Measurements from ENCODE around the gene LAMP5.

The LAMP5 gene

DNA sequence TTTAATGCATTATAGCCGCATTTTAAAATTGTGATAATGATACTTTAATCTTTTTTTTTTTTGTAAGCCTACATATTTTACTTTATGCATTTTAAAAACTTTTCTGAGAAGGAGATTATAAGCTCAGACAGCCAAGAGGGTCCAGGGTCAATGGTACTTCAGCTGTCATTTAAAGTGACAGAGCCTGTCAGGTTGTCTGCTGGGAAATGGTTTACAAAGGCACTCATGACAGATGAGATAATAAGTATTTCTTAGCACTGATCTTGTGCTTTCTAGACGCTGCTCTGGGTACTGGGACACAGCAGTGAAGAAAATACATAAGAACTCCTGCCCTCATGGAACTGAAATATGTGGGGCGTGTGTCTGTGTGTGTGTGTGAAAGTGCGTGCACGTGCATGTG, 19.6 kb downstream of the LAMP5 start:
- no peak for DNase-seq (ENCODE audit: low read depth, low spot score)

DNA sequence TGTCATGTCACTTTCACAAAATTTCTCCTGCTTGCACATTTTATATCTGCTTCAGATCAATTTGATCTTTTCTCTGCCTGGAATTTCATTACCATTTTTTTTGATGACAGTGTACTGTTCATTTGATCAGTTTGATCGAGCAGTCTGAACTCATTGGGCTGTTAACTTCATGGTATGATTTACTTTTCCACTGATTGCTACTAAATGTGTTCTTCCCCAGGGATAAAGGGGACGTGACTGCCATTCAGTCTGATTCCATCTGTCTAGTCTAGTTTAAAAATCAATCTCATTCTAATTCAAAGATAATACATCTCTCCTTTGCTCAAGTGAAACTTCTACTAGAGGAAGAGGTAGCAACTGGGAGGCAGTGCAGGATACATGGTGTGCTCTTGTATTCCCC, 21.1 kb downstream of the LAMP5 start:
- DNase-seq (ENCODE audit: low read depth, low spot score): no peak

DNA sequence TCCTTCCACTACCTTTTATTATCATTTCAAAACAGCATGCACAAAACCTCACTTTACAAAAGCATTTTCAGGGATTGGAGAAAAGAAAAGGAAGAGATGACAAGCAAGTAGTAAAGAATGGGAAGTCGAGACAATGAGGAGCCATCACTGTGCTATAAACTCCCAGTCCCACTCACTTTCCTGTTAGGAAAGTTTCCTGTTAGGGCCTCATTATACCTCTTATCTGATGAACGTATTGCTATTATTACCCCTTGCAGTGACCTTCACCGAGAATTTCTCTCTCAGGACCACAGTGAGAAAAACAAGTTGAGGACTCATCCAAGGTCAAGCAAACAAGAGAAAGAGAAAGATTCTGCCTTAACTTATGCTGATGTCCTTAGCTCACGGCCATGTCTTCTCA, 28.8 kb downstream of the LAMP5 start:
- no peak for DNase-seq (ENCODE audit: low read depth, low spot score)

DNA sequence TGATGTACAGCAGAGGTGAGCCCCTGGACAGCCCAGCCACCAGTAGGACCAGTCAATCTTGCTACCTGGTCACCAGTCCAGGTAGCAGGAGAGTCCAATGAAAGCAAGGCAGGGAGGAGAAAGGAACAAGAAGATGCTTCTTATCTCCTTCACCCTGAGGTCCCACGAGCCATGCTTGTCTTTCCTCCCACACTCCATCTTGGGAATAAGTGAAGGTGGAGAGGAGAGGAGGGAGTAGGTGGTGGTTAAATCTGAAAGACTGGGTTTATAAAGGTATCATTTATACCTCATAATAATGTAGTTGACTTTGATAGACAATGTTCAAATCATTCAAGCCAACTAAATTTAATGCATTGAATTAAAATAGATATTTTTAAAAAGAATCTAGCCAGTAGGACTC, 35.9 kb downstream of the LAMP5 start:
- DNase-seq (ENCODE audit: low read depth, low spot score): no peak

- DNase-seq (ENCODE audit: low read depth, low spot score): no peak
Measured at GRCh38 chr20:9550871-9551270, 36.5 kb downstream of the LAMP5 start.

DNA sequence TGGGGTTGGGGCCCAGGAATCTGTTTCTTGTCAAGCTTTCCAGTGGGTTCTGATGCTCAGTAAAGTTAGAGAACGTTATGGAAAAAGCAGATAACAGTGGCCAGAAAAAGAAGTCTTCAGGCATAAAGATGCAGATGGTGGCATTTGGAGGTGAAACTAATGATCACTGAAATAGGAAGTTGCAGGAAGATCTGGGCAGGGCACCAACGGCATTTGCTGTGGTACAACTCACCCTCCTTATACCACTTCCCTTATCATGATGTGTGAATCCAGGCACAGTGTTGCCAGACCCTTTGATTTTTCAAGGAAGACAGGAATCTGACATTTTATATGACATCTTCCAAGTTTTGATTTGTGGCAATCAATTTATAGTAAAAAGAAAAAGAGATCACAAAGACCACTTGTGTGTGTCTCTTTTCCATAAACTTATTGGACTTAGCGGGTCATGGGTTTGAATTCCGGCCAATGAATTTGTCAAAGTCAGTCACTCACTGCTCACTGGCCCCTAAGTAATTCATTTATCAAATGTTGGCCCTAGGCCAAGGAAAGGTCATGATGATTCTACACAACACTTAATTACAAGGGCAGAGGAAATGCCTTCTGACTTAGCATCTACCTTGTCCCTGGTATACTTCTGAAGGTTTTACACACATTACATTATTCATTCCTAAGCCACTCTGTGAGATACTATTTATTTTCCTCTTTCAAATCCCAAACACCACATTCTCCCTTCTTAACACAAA, 37.6 kb downstream of the LAMP5 start:
- no peak for DNase-seq (ENCODE audit: low read depth, low spot score)

DNA sequence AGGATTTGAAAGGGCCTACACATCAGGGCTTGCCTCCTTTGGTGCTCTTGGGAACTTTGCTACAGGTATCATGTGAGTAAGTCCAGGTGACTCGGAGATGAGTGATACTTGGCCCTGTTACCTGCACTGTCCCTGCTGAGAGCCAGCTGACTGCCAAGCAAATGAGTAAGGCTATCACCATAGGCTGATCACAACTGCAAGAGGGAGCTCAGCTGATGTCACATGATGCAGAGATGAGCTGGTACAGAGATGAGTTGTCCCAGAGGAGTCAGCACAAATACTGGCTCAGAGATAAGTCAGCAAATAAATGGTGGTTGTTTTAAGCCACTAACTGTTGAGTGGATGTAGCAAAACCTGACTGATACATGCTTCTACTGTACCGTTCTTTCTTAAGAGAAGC, 41.4 kb downstream of the LAMP5 start:
- DNase-seq (ENCODE audit: low read depth, low spot score): no peak

- DNase-seq (ENCODE audit: low read depth, low spot score): no peak
Measured at GRCh38 chr20:9557411-9557810, 43.0 kb downstream of the LAMP5 start.

DNA sequence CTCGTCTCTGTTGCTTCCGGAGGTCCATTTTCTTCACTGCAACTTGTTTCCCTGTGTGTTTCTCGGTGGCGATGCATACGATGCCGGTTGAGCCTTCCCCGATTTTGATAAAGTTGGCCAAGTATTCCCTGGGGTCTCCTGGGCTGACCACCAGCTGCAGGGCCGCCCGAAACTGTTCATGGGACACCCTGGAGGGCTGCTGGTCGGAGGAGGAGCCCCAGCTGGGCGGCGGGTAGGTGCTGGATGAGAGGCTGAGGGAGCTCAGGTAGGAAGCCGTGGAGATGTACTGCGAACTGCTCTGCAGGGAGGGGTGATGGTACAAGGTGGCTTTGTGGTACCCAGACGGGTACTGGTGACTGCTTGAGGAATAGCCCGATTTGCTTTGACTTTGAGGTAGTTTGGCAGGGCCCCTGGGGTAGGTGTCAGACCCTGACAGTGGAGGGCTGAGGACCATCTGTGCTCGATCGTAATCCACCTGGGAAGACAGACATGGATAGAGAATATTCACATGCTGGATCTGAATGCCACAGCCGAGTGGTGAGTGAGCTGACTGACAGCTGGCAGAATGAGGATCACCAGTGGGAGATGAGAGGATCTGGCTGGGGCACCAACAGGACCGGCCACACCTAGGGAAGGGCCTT, 51.6 kb downstream of the LAMP5 start:
- no peak for DNase-seq (ENCODE audit: low read depth, low spot score)

GRCh38 chr20:9566977-9567376, 52.6 kb downstream of the LAMP5 start:
- DNase-seq (ENCODE audit: low read depth, low spot score): no peak

DNA sequence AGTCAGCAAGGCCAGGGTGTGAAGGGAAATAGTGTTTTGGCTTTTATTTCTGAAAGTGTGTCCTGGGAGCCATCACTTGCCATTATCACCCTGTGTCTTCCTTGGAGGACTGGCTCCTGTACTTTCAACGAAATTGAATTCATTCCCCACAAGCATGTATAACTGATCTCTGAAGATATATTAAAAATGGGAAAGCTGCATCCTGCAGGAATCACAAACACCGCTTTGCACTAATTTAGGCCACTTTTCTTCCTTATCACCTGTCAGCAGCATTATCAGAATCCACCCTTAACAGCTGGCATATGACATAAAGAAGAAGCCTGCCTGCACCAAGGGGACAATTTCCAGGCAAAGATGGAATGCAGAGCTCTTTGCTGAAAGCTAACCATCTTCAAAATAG, 56.2 kb downstream of the LAMP5 start:
- DNase-seq (ENCODE audit: low read depth, low spot score): no peak

- no peak for DNase-seq (ENCODE audit: low read depth, low spot score)
Measured at GRCh38 chr20:9571783-9572182, 57.4 kb downstream of the LAMP5 start.

DNA sequence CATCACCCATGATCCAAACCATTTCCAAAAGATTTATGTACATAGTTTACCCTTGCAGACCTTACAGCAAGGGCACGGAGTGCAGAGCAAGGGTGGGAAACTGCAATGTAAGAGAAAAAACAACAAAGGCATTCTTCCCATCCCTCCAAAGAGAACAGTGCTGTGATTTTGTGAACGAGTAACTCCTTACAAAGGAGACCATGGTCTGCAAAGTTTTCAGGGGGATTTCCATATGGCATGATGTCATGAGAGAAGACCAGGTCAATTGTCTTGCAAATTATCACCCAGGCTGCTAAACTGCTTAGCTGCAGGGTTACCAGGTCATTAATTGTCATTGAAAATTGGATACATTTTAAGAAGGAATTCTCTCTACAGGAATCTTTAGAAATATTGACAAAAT, 58.3 kb downstream of the LAMP5 start:
- DNase-seq (ENCODE audit: low read depth, low spot score): no peak

DNA sequence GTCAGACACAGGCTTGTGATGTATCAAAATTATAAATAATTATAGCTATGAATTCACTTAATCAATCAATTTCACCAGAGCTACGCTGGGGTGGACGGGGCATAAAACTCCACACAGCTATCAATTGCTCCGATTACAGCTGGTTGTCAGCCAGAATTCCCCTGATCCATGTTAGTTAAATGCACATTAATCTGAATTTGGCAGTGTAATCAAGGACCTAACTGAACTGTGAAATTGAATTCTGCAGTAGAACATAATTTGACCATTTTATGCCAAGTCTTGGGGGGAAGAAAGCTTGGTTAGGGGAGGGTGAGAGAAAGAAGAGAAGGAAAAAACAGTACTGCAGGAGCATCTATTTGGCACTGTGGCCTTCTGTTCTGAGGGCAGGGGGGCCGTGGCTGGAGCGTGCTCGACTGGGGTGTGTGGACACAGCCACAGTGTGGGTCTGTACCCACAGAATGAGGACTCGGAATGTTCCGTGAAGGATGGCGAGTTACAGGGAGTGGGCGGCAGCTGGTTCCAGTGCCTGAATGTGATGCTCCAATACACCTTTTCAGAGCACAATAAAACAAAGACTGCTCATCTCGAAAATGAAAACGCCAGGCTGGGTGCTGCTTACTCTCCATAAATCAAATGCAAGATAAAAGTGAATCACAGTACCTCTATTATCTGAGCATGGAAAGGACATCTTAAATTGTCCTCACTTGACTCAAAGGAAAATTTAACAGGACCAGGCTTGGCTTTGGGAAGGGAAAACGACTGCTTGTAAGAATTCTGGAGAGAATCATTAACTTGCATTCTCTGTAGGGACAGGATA, 59.2 kb downstream of the LAMP5 start:
- no peak for DNase-seq (ENCODE audit: low read depth, low spot score)

GRCh38 chr20:9574181-9574580, 59.8 kb downstream of the LAMP5 start:
- no peak for DNase-seq (ENCODE audit: low read depth, low spot score)

DNA sequence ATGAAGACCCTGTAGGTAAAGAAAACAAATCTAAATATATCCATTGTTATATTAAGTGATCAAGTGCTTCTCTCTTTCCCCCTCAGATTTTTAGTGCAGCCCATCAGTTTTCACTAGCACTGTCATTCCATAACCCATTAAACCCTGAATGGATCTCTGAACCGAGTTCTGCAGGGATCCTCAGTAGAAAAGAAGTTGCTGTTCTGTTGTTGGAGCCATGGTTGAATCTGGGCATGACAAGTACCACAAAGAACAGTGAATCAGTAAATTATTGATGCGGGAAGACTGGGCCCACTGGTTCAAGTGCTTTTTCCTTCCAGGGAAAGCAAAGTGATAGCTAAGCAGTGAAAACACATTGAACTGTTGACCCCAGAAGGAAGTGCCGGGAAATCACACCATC, 60.4 kb downstream of the LAMP5 start:
- no peak for DNase-seq (ENCODE audit: low read depth, low spot score)

DNA sequence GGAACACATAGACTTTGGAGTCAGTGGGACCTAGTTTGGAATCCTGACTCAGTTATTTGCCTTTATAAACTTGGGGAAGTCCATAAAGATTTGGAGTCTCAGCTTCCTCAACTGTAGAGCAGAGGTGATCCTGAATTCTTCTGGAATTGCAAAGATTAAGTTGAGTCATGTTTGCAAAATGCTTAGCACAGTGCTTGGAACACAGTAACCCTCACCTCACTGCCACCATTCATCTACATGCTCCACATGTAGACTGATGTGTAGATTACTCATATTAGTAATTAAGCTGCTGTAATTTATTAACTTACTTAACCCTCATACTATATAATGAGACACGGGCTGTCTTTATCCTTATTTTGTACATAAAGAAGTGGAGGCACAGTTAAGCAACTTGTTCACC, 61.4 kb downstream of the LAMP5 start:
- DNase-seq (ENCODE audit: low read depth, low spot score): no peak

DNA sequence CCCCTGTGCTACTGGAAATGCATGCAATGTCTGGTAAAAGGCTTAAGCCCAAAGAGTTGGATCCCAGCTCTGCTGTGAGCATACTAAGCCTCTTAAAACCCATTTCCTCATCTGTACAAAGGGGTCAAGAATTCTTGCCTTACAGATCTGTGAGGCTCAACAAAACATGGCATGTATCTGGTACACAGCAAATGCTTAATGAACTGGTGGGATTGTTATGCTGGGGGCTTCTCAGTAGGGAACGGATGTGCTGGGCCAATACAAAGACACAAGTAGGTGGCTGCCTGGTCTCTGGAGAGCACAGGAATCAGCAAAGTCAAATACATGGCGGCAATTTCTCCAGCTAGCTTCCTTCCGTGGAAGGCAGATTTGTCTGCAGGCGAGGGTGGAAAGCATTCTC, 62.3 kb downstream of the LAMP5 start:
- DNase-seq (ENCODE audit: low read depth, low spot score): no peak

DNA sequence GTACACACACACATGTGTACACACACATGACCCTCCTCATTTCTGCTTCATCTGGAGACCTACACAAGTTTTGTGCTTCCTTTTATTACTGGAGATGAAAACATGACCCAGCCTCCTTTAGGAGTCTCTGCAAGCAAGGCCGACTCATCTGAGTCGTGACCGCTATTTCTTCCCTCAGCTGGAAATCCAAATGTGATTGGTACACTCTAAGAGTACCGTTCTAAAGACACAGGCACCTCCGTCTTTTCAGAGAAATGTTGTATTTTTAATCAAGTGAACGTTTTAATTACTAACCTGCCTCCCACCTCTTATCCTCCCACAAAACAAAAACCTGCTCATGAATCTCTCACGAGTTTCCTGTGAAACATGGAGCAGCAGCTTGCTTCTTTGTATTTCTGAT, 63.0 kb downstream of the LAMP5 start:
- no peak for DNase-seq (ENCODE audit: low read depth, low spot score)

DNA sequence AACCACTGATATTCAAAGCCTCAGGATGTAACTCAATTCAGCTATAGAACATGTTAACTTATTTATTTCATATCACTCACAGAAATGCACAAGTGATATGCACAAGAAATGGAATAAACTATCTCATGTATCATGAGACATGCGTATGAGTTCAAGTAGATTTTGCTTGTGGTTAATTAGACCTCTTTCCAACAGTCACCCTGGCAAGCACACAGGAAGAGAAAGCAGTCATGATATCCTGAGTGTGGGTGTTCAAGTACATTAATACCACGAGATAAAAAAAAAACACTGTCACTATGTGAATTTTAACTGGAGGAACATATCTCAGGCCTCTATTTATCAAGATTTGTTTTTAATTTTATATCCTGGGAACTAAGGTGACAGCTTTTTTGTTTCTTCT, 64.2 kb downstream of the LAMP5 start:
- no peak for DNase-seq (ENCODE audit: low read depth, low spot score)
